ENCODE measurements around the gene CLDN20. TPM values are rescaled to one million over a fixed set of nuclear protein-coding genes. Genes with fewer than 3 reads are reported as not detected.

Gene CLDN20
- total and polyA plus RNA-seq, 2 of the 8 experiments (the other 6 are each of a cell fraction or from before 2014, with no cell fraction given), result not detected

DNA sequence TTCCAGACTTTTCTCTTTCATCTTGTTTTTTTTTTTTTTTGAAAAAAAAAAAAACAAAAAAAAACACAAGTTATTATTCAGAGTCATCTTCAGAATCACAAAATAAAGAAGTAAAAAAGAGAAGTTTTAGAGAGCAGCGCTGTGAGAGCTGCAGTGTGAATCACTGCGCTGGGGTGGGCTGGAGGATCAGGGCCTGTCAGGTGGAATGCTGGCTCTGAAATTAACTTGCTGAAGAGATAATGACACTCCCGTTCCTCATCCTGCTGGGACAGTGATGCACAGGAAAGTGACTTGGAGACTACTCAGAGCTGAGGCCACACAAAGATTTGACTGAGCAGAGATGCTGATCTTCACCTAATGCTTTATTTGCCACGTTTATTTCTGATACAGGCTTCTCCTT, 42.7 kb upstream of the CLDN20 start:
- Histone ChIP-seq H3K36me3 (ENCODE audit: control insufficient read depth in 2 of 4, insufficient read depth in 4 of 4, low read length in 3 of 4) (no peaks in the 10 kb centered on the region), H3K23ac (ENCODE audit: insufficient read length) (no peak overlapping the region), H2BK12ac (ENCODE audit: low read depth, low read length) (no peak overlapping the region), H4K5ac (ENCODE audit: insufficient read length, low read depth, low read length) (no peak overlapping the region), H3K79me1 (ENCODE audit: low read depth, low read length) (no peaks in the 10 kb centered on the region; the same call in 1 of the 2 replicates), H2BK120ac (replicated peaks; ENCODE audit: low read depth, low read length) (no peak overlapping the region), H3K4me1 (replicated peaks in 1 of 4; ENCODE audit: control insufficient read depth in 3 of 4, insufficient read depth in 4 of 4, low read length in 3 of 4) (peaks cover 0 to 5% (median 3%) of the 10 kb centered on the region in 4 experiments; a peak in 2 of 7 replicates), H4K91ac (replicated peaks; ENCODE audit: insufficient read length, low read length) (no peak overlapping the region), H3K18ac (ENCODE audit: extremely low read depth, low read length) (no peak overlapping the region), H3K9me3 (ENCODE audit: insufficient read depth in 2 of 2, low read depth in 1 of 2, low read length in 1 of 2) (no peaks in the 10 kb centered on the region), H3K27me3 (replicated peaks in 1 of 4; ENCODE audit: control insufficient read depth in 3 of 4, extremely low read depth in 1 of 4, insufficient read depth in 3 of 4, low read length in 3 of 4) (no peaks in the 10 kb centered on the region), H3K79me2 (ENCODE audit: control insufficient read depth in 1 of 2, insufficient read depth in 2 of 2, low read length in 2 of 2) (no peaks in the 10 kb centered on the region), H3K14ac (ENCODE audit: insufficient read length) (no peak overlapping the region), H4K8ac (ENCODE audit: extremely low read depth, insufficient read depth, low read length) (no peak overlapping the region; the same call in 1 of the 2 replicates), H2AK5ac (ENCODE audit: low read depth, low read length) (no peak overlapping the region), H3K4ac (replicated peaks; ENCODE audit: insufficient read length, low read depth, low read length) (no peak overlapping the region), H2BK20ac (ENCODE audit: low read length) (no peak overlapping the region), H3K23me2 (ENCODE audit: low read depth, low read length) (no peaks in the 10 kb centered on the region), H4K20me1 (replicated peaks in 1 of 2; ENCODE audit: control insufficient read depth in 1 of 2, insufficient read depth in 2 of 2, low read length in 2 of 2) (no peaks in the 10 kb centered on the region), H2BK5ac (ENCODE audit: low read depth, low read length) (no peak overlapping the region), H3K27ac (ENCODE audit: low read depth, low read length) (no peak overlapping the region), H2BK15ac (ENCODE audit: low read length) (no peak overlapping the region), H3K9ac (replicated peaks in 1 of 4; ENCODE audit: extremely low read depth in 1 of 4, low read depth in 3 of 4, low read length in 3 of 4) (no peak overlapping the region), H3K4me2 (ENCODE audit: insufficient read depth in 1 of 2, low read depth in 2 of 2, low read length in 2 of 2) (no peak overlapping the region), H3K4me3 (ENCODE audit: extremely low read depth in 1 of 4, insufficient read depth in 2 of 4, low read depth in 3 of 4, low read length in 4 of 4) (no peak overlapping the region), H3K56ac (replicated peaks; ENCODE audit: insufficient read length, low read depth, low read length) (no peak overlapping the region), H2AFZ (ENCODE audit: low read length) (no peak overlapping the region)
- CTCF ChIA-PET (ENCODE audit: partially characterized antibody), result interaction anchor here (0.6 to 1.2 kb wide), 3 partner anchors 24 to 46 kb away, joined by 3 read pairs; no protein-coding TSS in a partner anchor
- DNase-seq (ENCODE audit: low read depth in 1 of 2, low spot score in 2 of 2) (no peak), FAIRE-seq (no peak)
- POLR2A ChIA-PET (ENCODE audit: partially characterized antibody), result interaction anchor here (0.7 kb wide), 1 partner anchor 9 kb away, joined by 3 read pairs; no protein-coding TSS in a partner anchor
- 88% methylated on average over 4 of the region's 4 CpGs; no CpG with 5 or more reads in 1 of the 2 experiments for WGBS, 2 experiments (ENCODE audit: extremely low coverage in 1 of 2, insufficient coverage in 1 of 2, insufficient read length in 1 of 2, insufficient replicate concordance in 2 of 2, low coverage in 1 of 2, low lambda C conversion rate in 2 of 2, missing lambda C conversion rate in 1 of 2)
- TF ChIP-seq, protein P1, sequence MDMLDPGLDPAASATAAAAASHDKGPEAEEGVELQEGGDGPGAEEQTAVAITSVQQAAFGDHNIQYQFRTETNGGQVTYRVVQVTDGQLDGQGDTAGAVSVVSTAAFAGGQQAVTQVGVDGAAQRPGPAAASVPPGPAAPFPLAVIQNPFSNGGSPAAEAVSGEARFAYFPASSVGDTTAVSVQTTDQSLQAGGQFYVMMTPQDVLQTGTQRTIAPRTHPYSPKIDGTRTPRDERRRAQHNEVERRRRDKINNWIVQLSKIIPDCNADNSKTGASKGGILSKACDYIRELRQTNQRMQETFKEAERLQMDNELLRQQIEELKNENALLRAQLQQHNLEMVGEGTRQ (IDR thresholded peaks at IDR 0.05; ENCODE audit: low read length), result no peak
- no peak for TF ChIP-seq BCL11A (IDR thresholded peaks at IDR 0.05; ENCODE audit: low read depth in 2 of 2, low read length in 2 of 2)
- no peak for TF ChIP-seq POU5F1 (IDR thresholded peaks at IDR 0.05; ENCODE audit: low read depth, low read length)
- no peak for TF ChIP-seq TAF1 (IDR thresholded peaks at IDR 0.05; ENCODE audit: low read depth, low read length)
- no peak for TF ChIP-seq KDM1A (IDR thresholded peaks at IDR 0.05; ENCODE audit: borderline replicate concordance, low read length)
- TF ChIP-seq HDAC6 (IDR thresholded peaks at IDR 0.05; ENCODE audit: low read depth, low read length), result no peak
- TF ChIP-seq, protein P2, sequence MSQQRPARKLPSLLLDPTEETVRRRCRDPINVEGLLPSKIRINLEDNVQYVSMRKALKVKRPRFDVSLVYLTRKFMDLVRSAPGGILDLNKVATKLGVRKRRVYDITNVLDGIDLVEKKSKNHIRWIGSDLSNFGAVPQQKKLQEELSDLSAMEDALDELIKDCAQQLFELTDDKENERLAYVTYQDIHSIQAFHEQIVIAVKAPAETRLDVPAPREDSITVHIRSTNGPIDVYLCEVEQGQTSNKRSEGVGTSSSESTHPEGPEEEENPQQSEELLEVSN (IDR thresholded peaks at IDR 0.05), result no peak
- TF ChIP-seq, protein P3, sequence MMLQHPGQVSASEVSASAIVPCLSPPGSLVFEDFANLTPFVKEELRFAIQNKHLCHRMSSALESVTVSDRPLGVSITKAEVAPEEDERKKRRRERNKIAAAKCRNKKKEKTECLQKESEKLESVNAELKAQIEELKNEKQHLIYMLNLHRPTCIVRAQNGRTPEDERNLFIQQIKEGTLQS (IDR thresholded peaks at IDR 0.05; ENCODE audit: insufficient read depth, low read depth, low read length), result no peak
- no peak for TF ChIP-seq JUND (IDR thresholded peaks at IDR 0.05; ENCODE audit: low read length)

Measured in H1 (cell line).